HEK293 (cell line): ENCODE results near the gene TXNRD2.

Source experiments
- GLIS1 ChIP-seq: fragments of 450-650 bp; formaldehyde crosslinking; IDR thresholded peaks from 2 replicates; pipeline ENCODE4 v1.5.1; 2016; ENCODE audit warnings: missing biosample characterization, missing genetic modification characterization
- WT1 ChIP-seq: fragments of 450-650 bp; formaldehyde crosslinking; IDR thresholded peaks from 2 replicates; pipeline ENCODE4 v1.5.1; 2016; ENCODE audit warnings: missing biosample characterization, missing genetic modification characterization
- ZBTB48 ChIP-seq: fragments of 450-650 bp; formaldehyde crosslinking; IDR thresholded peaks from 2 replicates; pipeline ENCODE4 v1.5.1; 2016; ENCODE audit warnings: missing biosample characterization, missing genetic modification characterization
- ZFHX2 ChIP-seq: fragments of 450-650 bp; formaldehyde crosslinking; conservative IDR thresholded peaks from 2 replicates; pipeline ENCODE4 v1.5.1; 2016; ENCODE audit warnings: missing biosample characterization, missing genetic modification characterization
- ZFP41 ChIP-seq: fragments of 450-650 bp; formaldehyde crosslinking; IDR thresholded peaks from 2 replicates; pipeline ENCODE4 v1.5.1; 2016; ENCODE audit warnings: missing biosample characterization, missing genetic modification characterization, borderline replicate concordance
- ZNF2 ChIP-seq: fragments of 450-650 bp; formaldehyde crosslinking; IDR thresholded peaks from 2 replicates; pipeline ENCODE4 v1.5.1; 2016; ENCODE audit warnings: missing biosample characterization, missing genetic modification characterization
- ZNF266 ChIP-seq: fragments of 450-650 bp; formaldehyde crosslinking; IDR thresholded peaks from 2 replicates; pipeline ENCODE4 v1.5.1; 2016; ENCODE audit warnings: missing biosample characterization, missing genetic modification characterization, low read depth
- ZNF394 ChIP-seq: fragments of 450-650 bp; formaldehyde crosslinking; IDR thresholded peaks from 2 replicates; pipeline ENCODE4 v1.5.1; 2016; ENCODE audit warnings: missing biosample characterization, missing genetic modification characterization, mild to moderate bottlenecking, moderate library complexity, borderline replicate concordance
- ZNF510 ChIP-seq: fragments of 450-650 bp; formaldehyde crosslinking; IDR thresholded peaks from 2 replicates; pipeline ENCODE4 v1.5.1; 2018; ENCODE audit warnings: mild to moderate bottlenecking, missing genetic modification characterization, missing biosample characterization; ENCODE audit not compliant: insufficient replicate concordance
- ZNF555 ChIP-seq: fragments of 450-650 bp; formaldehyde crosslinking; conservative IDR thresholded peaks from 2 replicates; pipeline ENCODE4 v1.5.1; 2017; ENCODE audit warnings: missing biosample characterization, mild to moderate bottlenecking, missing genetic modification characterization, inconsistent platforms
- ZNF776 ChIP-seq: fragments of 450-650 bp; formaldehyde crosslinking; IDR thresholded peaks from 2 replicates; pipeline ENCODE4 v1.5.0; 2017; ENCODE audit warnings: missing biosample characterization, missing genetic modification characterization, borderline replicate concordance
- ZNF791 ChIP-seq: fragments of 450-650 bp; formaldehyde crosslinking; IDR thresholded peaks from 2 replicates; pipeline ENCODE4 v1.5.1; 2016; ENCODE audit warnings: missing biosample characterization, missing genetic modification characterization
- ZXDB ChIP-seq: fragments of 450-650 bp; formaldehyde crosslinking; IDR thresholded peaks from 2 replicates; pipeline ENCODE4 v1.5.1; 2016; ENCODE audit warnings: missing biosample characterization, missing genetic modification characterization
- TF ChIP-seq, protein P1 (sequence below): fragments of 450-650 bp; formaldehyde crosslinking; IDR thresholded peaks from 2 replicates; pipeline ENCODE4 v1.5.1; 2016; ENCODE audit warnings: missing biosample characterization, missing genetic modification characterization
- TF ChIP-seq, protein P2 (sequence below): fragments of 450-650 bp; formaldehyde crosslinking; IDR thresholded peaks from 2 replicates; pipeline ENCODE4 v1.5.1; 2017; ENCODE audit warnings: missing biosample characterization, mild to moderate bottlenecking, missing genetic modification characterization, moderate library complexity
- TF ChIP-seq, protein P3 (sequence below): fragments of 450-650 bp; formaldehyde crosslinking; IDR thresholded peaks from 2 replicates; pipeline ENCODE4 v1.5.1; 2017; ENCODE audit warnings: missing biosample characterization, missing genetic modification characterization
- TF ChIP-seq, protein P4 (sequence below): fragments of 450-650 bp; formaldehyde crosslinking; IDR thresholded peaks from 2 replicates; pipeline ENCODE4 v1.5.1; 2016; ENCODE audit warnings: missing biosample characterization, missing genetic modification characterization
- TF ChIP-seq, protein P5 (sequence below): fragments of 450-650 bp; IDR thresholded peaks from 2 replicates; pipeline ENCODE4 v1.5.1; 2018; ENCODE audit warnings: missing biosample characterization, mild to moderate bottlenecking, missing genetic modification characterization
- TF ChIP-seq, protein P6 (sequence below): fragments of 450-650 bp; formaldehyde crosslinking; IDR thresholded peaks from 2 replicates; pipeline ENCODE4 v1.5.1; 2016; ENCODE audit warnings: missing biosample characterization, missing genetic modification characterization

The TXNRD2 gene

DNA sequence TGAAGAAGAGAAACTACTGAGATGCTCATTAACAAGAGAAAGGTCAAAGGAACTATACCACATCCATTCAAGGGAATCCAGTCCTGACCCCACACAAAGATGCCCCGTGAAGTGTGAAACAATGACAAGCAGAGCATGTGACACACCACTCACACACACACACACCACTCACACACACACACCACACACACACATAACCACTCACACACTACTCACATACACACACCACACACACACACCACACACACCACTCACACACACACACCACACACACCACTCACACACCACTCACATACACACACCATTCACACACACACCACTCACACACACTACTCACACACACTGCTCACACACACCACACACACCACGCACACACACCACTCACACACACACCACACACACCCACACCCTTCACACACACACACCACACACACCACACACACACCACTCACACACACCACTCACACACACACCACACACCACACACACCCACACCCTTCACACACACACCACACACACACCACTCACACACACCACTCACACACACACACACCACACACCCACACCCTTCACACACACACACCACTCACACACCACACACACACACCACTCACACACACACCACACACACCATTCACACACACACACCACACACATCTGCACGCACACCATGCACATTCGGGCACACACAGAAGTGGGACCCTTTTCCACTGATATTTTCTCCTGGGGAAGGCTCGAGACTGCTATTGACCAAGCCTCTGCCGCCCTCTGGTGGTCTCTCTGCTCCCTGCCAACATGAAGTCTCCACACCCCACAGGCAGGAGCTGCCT is 32.1 kb downstream of the TXNRD2 start (continued):
- TF ChIP-seq ZNF555 (no peak), ZFP41 (tag by site-specific recombination) (no peak), ZFHX2 (tag by site-specific recombination) (peak; percentile 74), ZXDB (tag by site-specific recombination) (peak; percentile 34; the same call in 1 of the 2 replicates), ZBTB48 (no peak), ZNF266 (tag by site-specific recombination) (peak; percentile 4; the same call in 1 of the 2 replicates), ZNF776 (peak; percentile 8; the same call in 1 of the 2 replicates), ZNF791 (tag by site-specific recombination) (0 out of 2 replicates have a peak, but pooled peaks have one; percentile 8), ZNF394 (no peak), GLIS1 (tag by site-specific recombination) (0 out of 2 replicates have a peak, but pooled peaks have one; percentile 13), ZNF510 (tag by site-specific recombination) (no peak), ZNF2 (tag by site-specific recombination) (peak; percentile 74), WT1 (0 out of 2 replicates have a peak, but pooled peaks have one; percentile 23)
- TF ChIP-seq, protein P1, sequence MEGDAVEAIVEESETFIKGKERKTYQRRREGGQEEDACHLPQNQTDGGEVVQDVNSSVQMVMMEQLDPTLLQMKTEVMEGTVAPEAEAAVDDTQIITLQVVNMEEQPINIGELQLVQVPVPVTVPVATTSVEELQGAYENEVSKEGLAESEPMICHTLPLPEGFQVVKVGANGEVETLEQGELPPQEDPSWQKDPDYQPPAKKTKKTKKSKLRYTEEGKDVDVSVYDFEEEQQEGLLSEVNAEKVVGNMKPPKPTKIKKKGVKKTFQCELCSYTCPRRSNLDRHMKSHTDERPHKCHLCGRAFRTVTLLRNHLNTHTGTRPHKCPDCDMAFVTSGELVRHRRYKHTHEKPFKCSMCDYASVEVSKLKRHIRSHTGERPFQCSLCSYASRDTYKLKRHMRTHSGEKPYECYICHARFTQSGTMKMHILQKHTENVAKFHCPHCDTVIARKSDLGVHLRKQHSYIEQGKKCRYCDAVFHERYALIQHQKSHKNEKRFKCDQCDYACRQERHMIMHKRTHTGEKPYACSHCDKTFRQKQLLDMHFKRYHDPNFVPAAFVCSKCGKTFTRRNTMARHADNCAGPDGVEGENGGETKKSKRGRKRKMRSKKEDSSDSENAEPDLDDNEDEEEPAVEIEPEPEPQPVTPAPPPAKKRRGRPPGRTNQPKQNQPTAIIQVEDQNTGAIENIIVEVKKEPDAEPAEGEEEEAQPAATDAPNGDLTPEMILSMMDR (tag by site-specific recombination) = peak; percentile 94
- TF ChIP-seq, protein P2, sequence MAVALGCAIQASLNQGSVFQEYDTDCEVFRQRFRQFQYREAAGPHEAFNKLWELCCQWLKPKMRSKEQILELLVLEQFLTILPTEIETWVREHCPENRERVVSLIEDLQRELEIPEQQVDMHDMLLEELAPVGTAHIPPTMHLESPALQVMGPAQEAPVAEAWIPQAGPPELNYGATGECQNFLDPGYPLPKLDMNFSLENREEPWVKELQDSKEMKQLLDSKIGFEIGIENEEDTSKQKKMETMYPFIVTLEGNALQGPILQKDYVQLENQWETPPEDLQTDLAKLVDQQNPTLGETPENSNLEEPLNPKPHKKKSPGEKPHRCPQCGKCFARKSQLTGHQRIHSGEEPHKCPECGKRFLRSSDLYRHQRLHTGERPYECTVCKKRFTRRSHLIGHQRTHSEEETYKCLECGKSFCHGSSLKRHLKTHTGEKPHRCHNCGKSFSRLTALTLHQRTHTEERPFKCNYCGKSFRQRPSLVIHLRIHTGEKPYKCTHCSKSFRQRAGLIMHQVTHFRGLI (tag by site-specific recombination) = no peak
- TF ChIP-seq, protein P3, sequence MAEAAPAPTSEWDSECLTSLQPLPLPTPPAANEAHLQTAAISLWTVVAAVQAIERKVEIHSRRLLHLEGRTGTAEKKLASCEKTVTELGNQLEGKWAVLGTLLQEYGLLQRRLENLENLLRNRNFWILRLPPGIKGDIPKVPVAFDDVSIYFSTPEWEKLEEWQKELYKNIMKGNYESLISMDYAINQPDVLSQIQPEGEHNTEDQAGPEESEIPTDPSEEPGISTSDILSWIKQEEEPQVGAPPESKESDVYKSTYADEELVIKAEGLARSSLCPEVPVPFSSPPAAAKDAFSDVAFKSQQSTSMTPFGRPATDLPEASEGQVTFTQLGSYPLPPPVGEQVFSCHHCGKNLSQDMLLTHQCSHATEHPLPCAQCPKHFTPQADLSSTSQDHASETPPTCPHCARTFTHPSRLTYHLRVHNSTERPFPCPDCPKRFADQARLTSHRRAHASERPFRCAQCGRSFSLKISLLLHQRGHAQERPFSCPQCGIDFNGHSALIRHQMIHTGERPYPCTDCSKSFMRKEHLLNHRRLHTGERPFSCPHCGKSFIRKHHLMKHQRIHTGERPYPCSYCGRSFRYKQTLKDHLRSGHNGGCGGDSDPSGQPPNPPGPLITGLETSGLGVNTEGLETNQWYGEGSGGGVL (tag by site-specific recombination) = peak; percentile 16; the same call in 1 of the 2 replicates
- TF ChIP-seq, protein P4, sequence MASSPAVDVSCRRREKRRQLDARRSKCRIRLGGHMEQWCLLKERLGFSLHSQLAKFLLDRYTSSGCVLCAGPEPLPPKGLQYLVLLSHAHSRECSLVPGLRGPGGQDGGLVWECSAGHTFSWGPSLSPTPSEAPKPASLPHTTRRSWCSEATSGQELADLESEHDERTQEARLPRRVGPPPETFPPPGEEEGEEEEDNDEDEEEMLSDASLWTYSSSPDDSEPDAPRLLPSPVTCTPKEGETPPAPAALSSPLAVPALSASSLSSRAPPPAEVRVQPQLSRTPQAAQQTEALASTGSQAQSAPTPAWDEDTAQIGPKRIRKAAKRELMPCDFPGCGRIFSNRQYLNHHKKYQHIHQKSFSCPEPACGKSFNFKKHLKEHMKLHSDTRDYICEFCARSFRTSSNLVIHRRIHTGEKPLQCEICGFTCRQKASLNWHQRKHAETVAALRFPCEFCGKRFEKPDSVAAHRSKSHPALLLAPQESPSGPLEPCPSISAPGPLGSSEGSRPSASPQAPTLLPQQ (tag by site-specific recombination) = peak; percentile 73
- TF ChIP-seq, protein P5, sequence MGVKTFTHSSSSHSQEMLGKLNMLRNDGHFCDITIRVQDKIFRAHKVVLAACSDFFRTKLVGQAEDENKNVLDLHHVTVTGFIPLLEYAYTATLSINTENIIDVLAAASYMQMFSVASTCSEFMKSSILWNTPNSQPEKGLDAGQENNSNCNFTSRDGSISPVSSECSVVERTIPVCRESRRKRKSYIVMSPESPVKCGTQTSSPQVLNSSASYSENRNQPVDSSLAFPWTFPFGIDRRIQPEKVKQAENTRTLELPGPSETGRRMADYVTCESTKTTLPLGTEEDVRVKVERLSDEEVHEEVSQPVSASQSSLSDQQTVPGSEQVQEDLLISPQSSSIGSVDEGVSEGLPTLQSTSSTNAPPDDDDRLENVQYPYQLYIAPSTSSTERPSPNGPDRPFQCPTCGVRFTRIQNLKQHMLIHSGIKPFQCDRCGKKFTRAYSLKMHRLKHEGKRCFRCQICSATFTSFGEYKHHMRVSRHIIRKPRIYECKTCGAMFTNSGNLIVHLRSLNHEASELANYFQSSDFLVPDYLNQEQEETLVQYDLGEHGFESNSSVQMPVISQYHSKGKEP = no peak
- TF ChIP-seq, protein P6, sequence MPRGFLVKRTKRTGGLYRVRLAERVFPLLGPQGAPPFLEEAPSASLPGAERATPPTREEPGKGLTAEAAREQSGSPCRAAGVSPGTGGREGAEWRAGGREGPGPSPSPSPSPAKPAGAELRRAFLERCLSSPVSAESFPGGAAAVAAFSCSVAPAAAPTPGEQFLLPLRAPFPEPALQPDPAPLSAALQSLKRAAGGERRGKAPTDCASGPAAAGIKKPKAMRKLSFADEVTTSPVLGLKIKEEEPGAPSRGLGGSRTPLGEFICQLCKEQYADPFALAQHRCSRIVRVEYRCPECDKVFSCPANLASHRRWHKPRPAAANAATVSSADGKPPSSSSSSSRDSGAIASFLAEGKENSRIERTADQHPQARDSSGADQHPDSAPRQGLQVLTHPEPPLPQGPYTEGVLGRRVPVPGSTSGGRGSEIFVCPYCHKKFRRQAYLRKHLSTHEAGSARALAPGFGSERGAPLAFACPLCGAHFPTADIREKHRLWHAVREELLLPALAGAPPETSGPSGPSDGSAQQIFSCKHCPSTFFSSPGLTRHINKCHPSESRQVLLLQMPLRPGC = peak; percentile 12; the same call in 1 of the 2 replicates
